ENCODE results near the gene TNFSF18.

Gene TNFSF18

GRCh38 chr1:173038875-173039554 lies 11.7 kb downstream of the TNFSF18 start:
- DNase-seq = no peak

GRCh38 chr1:173024543-173024942 lies 26.2 kb downstream of the TNFSF18 start:
- DNase-seq = no peak

- DNase-seq = no peak
Measured at GRCh38 chr1:173023343-173023742, 27.4 kb downstream of the TNFSF18 start.

GRCh38 chr1:173020138-173020750 lies 30.5 kb downstream of the TNFSF18 start:
- no peak for DNase-seq

GRCh38 chr1:173017792-173018191 lies 32.9 kb downstream of the TNFSF18 start:
- DNase-seq = no peak

GRCh38 chr1:173016419-173016818 lies 34.3 kb downstream of the TNFSF18 start:
- no peak for DNase-seq

GRCh38 chr1:173015629-173016028 lies 35.1 kb downstream of the TNFSF18 start:
- DNase-seq = no peak

- no peak for DNase-seq
Measured at GRCh38 chr1:173014160-173014559, 36.6 kb downstream of the TNFSF18 start.

- no peak for DNase-seq
Measured at GRCh38 chr1:173012126-173012525, 38.6 kb downstream of the TNFSF18 start.

- no peak for DNase-seq
Measured at GRCh38 chr1:173009597-173009996, 41.1 kb downstream of the TNFSF18 start.

- DNase-seq = no peak
Measured at GRCh38 chr1:173005196-173005864, 45.4 kb downstream of the TNFSF18 start.

- no peak for DNase-seq
Measured at GRCh38 chr1:173002891-173003838, 47.6 kb downstream of the TNFSF18 start.

GRCh38 chr1:172999349-172999748 lies 51.4 kb downstream of the TNFSF18 start:
- no peak for DNase-seq

- DNase-seq = no peak
Measured at GRCh38 chr1:172997941-172998361, 52.8 kb downstream of the TNFSF18 start.

GRCh38 chr1:172993640-172994039 lies 57.1 kb downstream of the TNFSF18 start:
- DNase-seq = no peak

GRCh38 chr1:172991674-172992400 lies 58.9 kb downstream of the TNFSF18 start:
- no peak for DNase-seq

- no peak for DNase-seq
Measured at GRCh38 chr1:172990598-172991215, 60.0 kb downstream of the TNFSF18 start.
